Left ventricle myocardium inferior (tissue), 1 donor: ENCODE data around the gene PHGDH. TPM values are rescaled to one million over a fixed set of nuclear protein-coding genes. Genes with fewer than 3 reads are reported as not detected.

Source experiments
- DNase-seq: peaks from one replicate; pipeline ENCODE4 v3.0.0-alpha.2; 2020
- H3K27ac ChIP-seq: fragments of 200-600 bp; replicated peaks from 2 replicates; pipeline ENCODE4 v1.8.0; 2021
- H3K27me3 ChIP-seq: fragments of 200-600 bp; 2 replicates; pipeline ENCODE4 v1.8.0; 2021; ENCODE audit warnings: low read depth
- H3K36me3 ChIP-seq: fragments of 200-600 bp; 2 replicates; pipeline ENCODE4 v1.8.0; 2021
- H3K4me1 ChIP-seq: fragments of 200-600 bp; 2 replicates; pipeline ENCODE4 v1.8.0; 2021
- H3K4me3 ChIP-seq: fragments of 200-600 bp; 2 replicates; pipeline ENCODE4 v1.8.0; 2021; ENCODE audit warnings: mild to moderate bottlenecking, moderate library complexity
- H3K9me3 ChIP-seq: fragments of 200-600 bp; replicated peaks from 2 replicates; pipeline ENCODE4 v1.8.0; 2021
- intact Hi-C: fragments of 100-400 bp; cut with micrococcal nuclease; formaldehyde crosslinking; loops from one replicate; pipeline ENCODE4 v1.11.0; 2022
- total RNA-seq: library from RNA; stranded (reverse); fragmentation: NEBNext Ultra II Directional; extraction: Animal tissue kit (Norgen Biotek cat#: 25700); gene quantifications from one replicate; pipeline ENCODE4 v1.2.1, GENCODE V29; 2021
- TF ChIP-seq, protein P1 (sequence below): fragments of 200-600 bp; IDR thresholded peaks from 2 replicates; pipeline ENCODE4 v1.8.0; 2021; ENCODE audit warnings: antibody characterized with exemption, mild to moderate bottlenecking, borderline replicate concordance
- donor health status: DM: no; HTN: yes; CAD: no; lungs with severe emphysema.

The PHGDH gene
- total RNA-seq, 1 donor from 2014 or later, result 6.4 TPM

GRCh38 chr1:119679223-119679622 lies 32.5 kb upstream of the PHGDH start:
- DNase-seq, result no peak
- no peak overlapping the region for H3K4me3 ChIP-seq
- no peaks in the 10 kb centered on the region for H3K27me3 ChIP-seq
- H3K9me3 ChIP-seq, result no peaks in the 10 kb centered on the region
- TF ChIP-seq, protein P1, sequence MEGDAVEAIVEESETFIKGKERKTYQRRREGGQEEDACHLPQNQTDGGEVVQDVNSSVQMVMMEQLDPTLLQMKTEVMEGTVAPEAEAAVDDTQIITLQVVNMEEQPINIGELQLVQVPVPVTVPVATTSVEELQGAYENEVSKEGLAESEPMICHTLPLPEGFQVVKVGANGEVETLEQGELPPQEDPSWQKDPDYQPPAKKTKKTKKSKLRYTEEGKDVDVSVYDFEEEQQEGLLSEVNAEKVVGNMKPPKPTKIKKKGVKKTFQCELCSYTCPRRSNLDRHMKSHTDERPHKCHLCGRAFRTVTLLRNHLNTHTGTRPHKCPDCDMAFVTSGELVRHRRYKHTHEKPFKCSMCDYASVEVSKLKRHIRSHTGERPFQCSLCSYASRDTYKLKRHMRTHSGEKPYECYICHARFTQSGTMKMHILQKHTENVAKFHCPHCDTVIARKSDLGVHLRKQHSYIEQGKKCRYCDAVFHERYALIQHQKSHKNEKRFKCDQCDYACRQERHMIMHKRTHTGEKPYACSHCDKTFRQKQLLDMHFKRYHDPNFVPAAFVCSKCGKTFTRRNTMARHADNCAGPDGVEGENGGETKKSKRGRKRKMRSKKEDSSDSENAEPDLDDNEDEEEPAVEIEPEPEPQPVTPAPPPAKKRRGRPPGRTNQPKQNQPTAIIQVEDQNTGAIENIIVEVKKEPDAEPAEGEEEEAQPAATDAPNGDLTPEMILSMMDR, result no peak
- intact Hi-C loops, result loop anchor here (5.0 to 10.0 kb wide), 2 partner anchors 62 to 134 kb away; no protein-coding TSS in a partner anchor
- H3K4me1 ChIP-seq, result peaks cover 11% of the 10 kb centered on the region
- H3K36me3 ChIP-seq, result no peaks in the 10 kb centered on the region
- no peak overlapping the region for H3K27ac ChIP-seq

GRCh38 chr1:119680193-119680592 lies 31.5 kb upstream of the PHGDH start:
- TF ChIP-seq, protein P1, result no peak
- intact Hi-C loops, result no loop called here
- no peaks in the 10 kb centered on the region for H3K9me3 ChIP-seq
- no peaks in the 10 kb centered on the region for H3K36me3 ChIP-seq
- no peak overlapping the region for H3K27ac ChIP-seq
- H3K4me1 ChIP-seq, result peaks cover 9% of the 10 kb centered on the region
- no peak overlapping the region for H3K4me3 ChIP-seq
- no peak for DNase-seq
- no peaks in the 10 kb centered on the region for H3K27me3 ChIP-seq

GRCh38 chr1:119680723-119681122 lies 31.0 kb upstream of the PHGDH start:
- H3K27ac ChIP-seq, result no peak overlapping the region
- no peaks in the 10 kb centered on the region for H3K36me3 ChIP-seq
- intact Hi-C loops, result no loop called here
- H3K27me3 ChIP-seq, result no peaks in the 10 kb centered on the region
- peaks cover 4% of the 10 kb centered on the region for H3K4me1 ChIP-seq
- TF ChIP-seq, protein P1, result no peak
- DNase-seq, result no peak
- no peak overlapping the region for H3K4me3 ChIP-seq
- no peaks in the 10 kb centered on the region for H3K9me3 ChIP-seq

DNA sequence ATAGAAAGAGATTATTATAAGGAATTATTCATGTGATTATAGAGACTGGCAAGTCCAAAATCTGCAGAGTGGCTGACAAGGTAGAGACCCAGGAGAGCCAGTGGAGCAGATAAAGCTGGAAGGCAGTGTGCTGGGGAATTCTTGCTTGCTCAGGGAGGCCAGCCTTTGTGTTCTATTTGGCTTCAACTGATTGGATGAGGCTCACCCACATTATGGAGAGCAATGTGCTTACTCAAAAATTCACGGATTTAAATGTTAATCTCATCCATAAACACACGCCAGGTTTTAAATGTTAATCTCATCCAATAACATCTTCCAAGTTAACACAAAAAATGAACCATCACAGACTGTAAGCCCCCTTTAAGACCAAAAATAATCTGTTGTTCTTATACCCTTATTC lies 30.2 kb upstream of the PHGDH start:
- Histone ChIP-seq H3K9me3 (no peaks in the 10 kb centered on the region), H3K27ac (no peak overlapping the region), H3K36me3 (no peaks in the 10 kb centered on the region), H3K4me3 (no peak overlapping the region), H3K27me3 (no peaks in the 10 kb centered on the region), H3K4me1 (no peaks in the 10 kb centered on the region)
- intact Hi-C loops, result no loop called here
- DNase-seq, result no peak
- TF ChIP-seq, protein P1, result no peak

DNA sequence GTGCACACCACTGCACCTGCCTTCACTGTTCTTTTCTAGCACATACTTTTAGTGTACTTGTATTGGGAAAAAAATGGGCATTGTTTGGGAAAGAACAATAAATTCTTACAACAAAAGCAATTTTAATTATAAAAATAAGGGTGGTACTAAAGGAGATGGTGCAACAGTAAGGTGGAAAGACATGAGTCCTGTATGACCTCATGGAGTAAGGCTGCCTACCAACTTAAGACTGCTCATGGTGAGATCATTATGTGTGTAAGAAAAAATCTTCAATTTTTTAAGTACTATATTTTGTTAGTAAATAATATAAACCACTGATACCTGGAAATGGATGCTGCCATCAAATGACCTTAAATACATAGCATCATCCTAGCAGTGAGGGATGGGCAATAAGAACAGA lies 29.6 kb upstream of the PHGDH start:
- Histone ChIP-seq H3K4me1 (no peaks in the 10 kb centered on the region), H3K9me3 (no peaks in the 10 kb centered on the region), H3K4me3 (no peak overlapping the region), H3K27ac (no peak overlapping the region), H3K36me3 (no peaks in the 10 kb centered on the region), H3K27me3 (no peaks in the 10 kb centered on the region)
- no peak for DNase-seq
- intact Hi-C loops, result no loop called here
- TF ChIP-seq, protein P1, result no peak

DNA sequence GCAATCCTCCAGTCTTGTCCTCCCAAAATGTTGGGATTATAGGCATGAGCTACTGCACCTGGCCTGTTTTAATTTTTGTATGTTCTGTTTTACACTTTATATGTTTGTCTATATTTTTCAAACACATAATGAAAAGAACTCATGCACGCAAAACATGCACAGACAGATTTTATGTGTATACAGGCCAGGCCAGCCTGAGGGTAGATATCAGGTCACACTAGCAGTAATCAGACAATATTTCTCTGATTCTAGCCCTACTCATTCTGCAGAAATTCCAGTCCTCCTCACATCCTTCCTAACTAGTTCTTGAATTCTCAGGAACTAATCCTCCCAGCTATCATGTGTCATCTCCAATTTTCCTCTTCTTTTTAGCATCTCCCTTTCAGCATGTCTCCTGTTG lies 27.8 kb upstream of the PHGDH start:
- DNase-seq, result no peak
- no peak overlapping the region for H3K4me3 ChIP-seq
- no peaks in the 10 kb centered on the region for H3K9me3 ChIP-seq
- no peak overlapping the region for H3K27ac ChIP-seq
- TF ChIP-seq, protein P1, result no peak
- no peaks in the 10 kb centered on the region for H3K36me3 ChIP-seq
- no peaks in the 10 kb centered on the region for H3K27me3 ChIP-seq
- H3K4me1 ChIP-seq, result no peaks in the 10 kb centered on the region
- intact Hi-C loops, result no loop called here
